OCI-M2 (cell line): ENCODE measurements around the gene TMEM178B.
"Not testable (repeated sequence)": the region's sequence is repeated elsewhere in the genome, so short reads cannot be mapped to it uniquely, and the experiment has no call there.

Experiments
- DNase-seq: peaks from one replicate; lab custom pipeline; 2025; ENCODE audit not compliant: unreplicated experiment; lab: John Stamatoyannopoulos, UW

The TMEM178B gene

DNA sequence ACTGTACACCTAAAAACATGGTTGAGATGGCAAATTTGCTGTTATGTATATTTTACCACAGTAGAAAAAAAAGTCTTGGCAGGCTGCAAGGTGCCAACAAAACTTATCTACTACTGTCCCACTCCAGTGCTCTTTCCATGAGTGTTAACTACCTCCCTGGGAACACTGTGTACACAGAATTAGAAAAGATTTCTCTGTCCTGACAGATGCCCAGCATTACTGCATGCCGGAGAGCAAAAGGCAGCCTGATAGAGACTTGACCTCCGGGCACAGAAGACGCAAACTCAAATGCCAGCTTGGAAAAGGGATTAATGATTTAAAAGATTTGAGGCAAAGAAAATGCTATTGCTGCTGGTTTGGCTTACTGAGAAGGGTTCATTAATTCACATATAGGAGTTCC, 228.8 kb downstream of the TMEM178B start:
- DNase-seq: no peak

DNA sequence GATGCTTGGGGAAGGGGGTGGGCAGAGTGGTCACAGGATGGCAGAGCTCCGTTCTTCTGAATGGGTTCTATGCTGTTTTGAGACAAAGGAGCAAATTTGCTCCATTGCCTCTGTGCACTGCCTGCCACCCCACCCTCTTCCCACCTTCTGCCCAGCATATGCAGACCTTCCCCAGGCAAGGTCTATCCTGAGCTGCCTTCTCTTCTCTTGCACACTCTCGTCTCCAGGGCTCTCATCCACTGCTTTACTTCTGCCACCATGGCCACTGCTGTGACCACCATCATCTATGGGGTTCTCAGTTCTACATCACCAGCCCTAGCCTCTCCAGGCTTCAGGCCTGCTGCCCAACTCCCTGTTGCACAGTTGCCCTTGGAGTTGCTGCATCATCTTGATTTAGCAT, 230.4 kb downstream of the TMEM178B start:
- DNase-seq: no peak

DNA sequence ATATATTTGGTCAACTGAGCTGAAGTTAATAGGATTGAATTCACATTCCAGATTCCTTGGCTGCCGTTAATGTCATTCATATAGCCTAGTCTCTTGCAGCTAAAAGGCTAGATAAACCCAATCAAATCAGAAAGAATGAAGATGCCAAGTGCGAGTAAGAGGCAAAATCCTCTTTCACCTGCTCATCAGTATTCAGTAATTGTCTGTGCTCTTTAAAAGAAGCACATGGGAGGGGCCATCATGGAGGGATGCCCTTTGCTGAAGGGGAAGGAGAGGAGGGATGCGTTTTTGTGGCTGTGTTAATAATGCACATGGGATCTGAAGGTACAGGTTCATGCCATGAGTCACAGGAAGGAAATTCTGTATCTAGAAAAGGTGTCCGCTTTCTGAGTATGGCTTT, 232.2 kb downstream of the TMEM178B start:
- no peak for DNase-seq

DNA sequence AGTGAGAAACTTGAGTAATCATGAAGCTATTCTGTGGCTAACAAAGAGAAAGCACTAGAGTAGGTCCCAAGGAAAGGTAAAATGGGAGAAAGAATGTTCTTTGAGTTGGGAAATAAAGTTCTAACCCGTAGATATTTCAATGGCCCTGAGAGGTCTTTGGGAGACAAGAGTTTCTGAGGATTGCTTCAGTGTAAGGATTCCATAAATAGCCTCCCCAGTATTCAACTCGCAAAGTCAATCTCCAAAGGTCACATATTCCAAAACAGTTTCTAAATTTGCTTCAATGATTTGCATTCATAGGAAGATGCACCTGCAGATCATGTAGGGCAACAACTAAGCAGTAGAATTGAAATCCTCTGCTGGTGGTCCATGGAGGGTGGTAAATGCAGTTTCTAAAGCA, 238.5 kb downstream of the TMEM178B start:
- DNase-seq: no peak

DNA sequence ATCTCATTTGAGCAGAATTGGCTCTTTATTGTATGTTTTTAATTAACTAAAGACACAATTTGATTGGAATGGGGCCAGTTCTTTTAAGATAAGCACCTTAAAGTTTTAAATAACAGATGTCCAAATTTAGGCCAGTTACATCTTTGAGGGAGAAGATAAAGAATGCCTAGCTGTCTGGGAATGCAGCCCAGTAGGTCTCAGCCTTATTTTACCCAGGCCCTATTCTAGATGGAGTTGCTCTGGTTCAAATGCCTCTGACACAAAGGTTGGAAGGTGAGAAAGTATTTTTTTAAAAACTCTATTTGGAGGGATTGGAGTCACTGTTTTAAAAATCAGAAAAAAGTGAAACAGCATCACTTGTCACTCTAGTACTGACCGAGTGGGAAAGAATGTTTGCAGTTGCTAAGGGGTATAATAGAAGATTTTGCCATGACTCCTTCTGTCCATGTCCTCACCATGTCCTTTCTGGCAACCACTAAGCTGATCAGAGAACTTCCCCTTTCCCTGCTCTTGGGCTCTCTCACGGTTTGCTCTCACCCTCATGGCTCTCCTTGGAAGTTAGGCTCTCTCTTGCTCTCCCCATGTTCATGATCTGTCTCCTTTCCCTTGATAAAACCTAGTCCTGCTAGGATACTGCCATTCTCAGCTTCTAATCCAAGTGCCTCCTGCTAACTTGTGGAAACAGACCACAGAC, 239.1 kb downstream of the TMEM178B start:
- no peak for DNase-seq

DNA sequence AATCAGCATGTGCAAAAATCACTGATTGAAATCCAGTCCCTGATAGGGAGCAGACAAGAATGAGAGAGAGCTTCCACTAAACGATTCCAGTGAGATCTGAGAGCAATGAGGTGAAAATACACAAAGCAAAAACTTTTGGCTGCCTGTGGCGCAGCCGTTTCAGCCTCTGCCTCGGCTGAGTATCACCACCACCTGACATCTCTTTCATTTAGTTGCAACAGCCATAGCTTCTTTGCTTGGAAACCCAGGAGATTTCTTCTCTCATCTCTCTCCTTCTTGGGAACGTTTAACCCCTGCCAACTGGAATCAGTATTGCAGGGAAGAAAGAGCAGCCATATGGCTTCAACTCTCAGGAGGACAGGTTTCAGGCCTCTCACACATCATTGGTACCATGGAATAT, 240.0 kb downstream of the TMEM178B start:
- no peak for DNase-seq

DNA sequence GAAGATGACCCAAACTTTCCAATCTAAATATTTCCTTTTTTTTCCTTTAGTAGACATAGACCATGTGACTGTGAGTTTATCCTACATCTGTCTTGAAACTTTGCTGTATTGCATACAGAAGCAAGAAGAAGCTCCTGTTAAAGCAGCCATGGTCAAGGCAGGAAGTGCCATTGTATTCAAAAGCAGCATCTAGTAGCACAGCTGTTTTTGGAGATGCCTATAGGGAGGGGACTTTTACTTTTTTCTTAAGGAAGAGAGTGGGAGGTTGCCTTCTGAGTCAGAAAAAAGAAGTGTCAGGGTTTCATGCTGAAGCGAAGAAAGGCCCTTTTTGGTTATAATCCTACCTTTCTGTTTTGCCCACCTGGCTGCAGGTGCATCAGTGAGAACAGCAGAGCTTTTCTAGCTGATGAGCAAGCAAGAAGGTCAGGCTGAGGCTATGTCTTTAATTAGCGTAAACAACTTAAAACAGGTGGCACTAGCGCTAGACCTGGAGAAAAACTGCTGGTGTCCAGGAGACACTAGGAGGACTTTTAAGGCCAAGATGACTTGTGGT, 243.2 kb downstream of the TMEM178B start:
- DNase-seq: no peak

DNA sequence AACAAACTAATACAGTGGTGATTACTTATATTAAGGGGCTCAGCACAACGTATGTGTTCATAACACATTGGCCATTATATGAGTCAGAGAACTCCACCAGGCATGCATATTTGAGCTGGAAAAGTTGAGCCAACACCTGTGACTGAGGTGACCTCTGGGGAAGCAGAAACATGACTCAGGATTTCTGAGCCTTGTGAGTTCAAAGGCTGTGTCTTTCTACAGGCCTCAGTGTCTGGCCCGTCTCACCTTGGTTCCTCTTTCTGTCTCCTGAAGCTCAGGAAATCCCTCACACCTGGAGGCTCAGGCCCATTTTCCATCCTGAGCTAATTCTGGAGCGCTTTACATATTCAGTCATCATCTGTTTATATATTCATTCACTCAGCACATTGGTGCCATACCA, 246.4 kb downstream of the TMEM178B start:
- no peak for DNase-seq

DNA sequence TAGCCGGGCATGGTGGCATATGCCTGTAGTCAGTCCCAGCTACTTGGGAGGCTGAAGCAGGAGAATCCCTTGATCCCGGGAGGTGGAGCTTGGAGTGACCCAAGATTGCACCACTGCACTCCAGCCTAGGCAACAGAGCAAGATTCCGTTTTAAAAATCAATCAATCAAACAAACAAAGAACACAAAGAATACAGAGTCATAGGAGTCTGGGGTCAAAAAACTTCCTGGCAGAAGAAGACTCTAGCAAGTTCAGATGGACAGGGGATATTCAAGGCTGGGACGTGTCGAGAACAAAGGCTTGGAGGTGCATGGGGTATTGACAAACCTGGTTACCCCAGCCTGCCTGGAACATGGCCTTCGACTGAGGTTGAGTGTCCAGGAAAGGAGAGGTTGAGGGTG, 248.5 kb downstream of the TMEM178B start:
- no peak for DNase-seq

DNA sequence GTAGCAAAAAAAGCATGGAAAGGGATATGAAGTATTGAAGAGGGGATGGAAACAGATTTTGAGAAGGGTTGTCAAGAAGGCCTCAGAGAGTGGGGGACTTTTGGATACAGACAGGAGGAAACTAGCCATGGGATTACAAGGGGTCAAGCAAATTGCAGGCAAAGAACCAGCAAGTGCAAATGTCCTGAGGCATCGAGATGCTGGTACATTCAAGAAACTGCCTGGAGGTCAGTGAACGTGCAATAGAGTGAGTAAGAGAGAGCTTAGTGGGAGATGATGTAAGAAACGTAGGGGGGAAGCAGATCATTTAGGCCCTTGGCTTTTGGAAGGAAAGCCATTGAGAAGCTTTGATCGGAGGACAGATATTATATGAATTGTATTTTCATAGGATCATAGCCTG, 250.0 kb downstream of the TMEM178B start:
- no peak for DNase-seq

DNA sequence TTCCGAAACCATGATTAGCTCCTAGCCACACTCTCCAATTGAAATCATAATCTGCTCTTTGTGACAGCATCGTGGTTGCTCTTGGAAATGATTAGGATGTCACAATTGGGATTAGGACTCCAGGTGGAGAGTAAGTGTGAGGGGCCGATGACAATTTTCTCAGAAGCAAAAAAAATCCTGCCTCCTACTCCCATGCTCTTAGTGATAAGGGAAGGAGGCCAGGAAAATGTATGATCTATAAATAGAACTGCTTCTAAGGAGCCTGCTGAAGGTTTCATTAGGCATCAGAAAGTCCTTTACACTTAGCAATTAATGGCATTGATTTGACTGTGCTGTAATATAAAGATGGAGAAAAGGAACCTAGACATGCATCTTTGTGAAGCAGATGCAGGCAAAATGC, 251.0 kb downstream of the TMEM178B start:
- DNase-seq: no peak

DNA sequence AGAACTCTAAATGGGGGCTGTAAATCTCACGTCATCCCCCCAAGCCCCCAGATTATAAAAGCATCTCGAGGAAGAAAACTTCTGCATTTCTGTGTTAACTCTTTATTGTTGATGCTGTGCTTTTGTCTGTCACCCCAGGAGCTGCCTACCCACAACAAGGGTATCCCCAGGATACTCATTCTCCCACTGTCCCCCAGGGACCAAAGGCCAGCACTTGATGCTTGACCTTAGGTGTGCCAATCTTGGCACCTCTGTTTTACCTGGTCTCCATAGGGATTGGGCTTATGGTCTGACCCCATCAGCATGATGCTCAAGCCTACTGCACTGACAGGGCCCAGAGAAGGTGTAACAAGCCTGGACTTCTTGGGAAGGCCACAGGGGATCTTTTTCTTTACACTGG, 251.4 kb downstream of the TMEM178B start:
- DNase-seq: no peak

DNA sequence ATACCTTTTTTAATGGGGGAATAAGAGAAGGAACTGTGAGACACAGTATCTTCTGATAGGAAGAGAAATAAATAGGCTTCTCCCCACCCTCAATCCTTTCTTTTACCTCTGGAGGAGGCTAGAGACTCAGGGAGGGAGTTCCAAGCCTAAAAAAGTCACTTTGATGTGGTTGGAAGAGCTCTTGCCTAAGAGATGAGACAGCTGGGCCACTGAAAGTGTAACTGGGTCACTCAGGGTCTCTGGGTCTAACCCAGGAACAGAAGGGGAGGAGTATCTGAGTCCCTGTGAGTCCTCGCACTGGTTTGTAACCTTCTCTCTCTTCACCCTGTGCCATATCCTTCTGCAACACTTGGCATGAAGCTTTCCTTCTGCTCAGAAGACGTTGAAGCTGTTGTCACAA, 254.4 kb downstream of the TMEM178B start:
- DNase-seq: no peak

DNA sequence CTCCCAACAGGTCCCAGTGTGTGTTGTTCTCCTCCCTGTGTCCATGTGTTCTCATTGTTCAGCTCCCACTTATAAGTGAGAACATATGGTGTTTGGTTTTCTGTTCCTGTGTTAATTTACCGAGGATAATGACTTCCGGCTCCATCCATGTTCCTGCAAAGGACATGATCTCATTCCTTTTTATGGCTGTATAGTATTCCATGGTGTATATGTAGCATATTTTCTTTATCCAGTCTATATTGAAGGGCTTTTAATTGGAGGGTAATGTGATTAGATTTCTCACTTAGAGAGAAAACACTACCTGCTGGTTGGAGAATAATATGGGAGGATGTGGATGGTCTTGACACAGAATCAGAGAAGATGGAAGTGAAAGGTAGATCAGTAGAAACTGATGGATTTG, 256.4 kb downstream of the TMEM178B start:
- not testable (repeated sequence) for DNase-seq

DNA sequence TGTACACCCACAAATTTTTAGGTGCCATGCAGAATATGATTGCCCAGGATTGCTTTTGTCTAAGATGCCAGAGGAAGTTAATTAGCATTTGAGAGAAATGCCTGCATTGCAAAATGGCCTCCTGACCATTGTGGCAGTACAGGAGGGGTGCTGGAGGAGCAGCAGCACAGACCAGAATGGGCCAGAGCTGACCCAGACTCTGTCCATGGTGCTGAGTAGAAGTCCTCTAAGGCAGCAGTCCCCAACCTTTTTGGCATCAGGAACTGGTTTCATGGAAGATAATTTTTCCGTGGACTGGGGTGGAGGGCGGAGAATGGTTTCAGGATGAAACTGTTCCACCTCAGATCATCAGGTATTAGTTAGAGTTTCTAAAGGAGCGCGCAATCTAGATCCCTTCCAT, 259.6 kb downstream of the TMEM178B start:
- no peak for DNase-seq

DNA sequence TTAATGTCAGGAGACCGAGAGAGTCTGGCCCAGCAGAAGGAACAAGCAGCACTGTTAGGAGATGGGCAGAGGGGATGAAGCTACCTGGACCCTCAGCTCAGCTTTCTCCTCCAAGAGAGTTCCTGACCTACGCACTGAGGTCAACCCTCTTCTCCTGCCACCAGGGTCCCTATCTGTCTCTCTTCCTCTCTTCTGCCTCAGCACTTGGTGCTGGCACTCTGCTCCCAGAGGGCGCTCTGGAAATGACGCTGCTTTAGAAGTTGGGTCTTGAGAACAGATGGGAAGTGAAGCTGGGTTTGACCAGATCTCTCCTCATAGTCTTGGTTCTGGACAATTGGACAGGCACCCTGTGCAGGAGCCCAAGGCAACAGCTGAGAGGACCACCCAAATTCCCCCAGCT, 261.3 kb downstream of the TMEM178B start:
- DNase-seq: no peak

DNA sequence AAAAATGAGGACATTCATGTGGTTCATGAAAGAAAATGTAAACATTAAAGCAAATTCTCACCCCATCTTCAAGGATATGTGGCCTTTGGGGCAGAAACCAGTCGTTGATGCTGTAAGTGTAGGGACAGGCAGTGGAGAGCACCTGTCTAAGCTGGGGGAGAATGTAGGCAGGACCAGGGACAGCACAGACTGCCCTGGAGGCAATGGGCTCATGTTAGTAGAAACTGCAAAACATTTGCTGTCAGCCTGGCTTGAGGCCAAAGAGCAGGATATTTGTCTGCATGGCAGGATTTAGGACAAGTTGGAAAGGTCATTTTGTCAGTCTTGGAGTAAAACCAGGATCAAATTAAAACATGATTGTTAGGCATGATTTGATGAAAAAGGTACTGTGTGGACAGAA, 265.7 kb downstream of the TMEM178B start:
- DNase-seq: no peak

DNA sequence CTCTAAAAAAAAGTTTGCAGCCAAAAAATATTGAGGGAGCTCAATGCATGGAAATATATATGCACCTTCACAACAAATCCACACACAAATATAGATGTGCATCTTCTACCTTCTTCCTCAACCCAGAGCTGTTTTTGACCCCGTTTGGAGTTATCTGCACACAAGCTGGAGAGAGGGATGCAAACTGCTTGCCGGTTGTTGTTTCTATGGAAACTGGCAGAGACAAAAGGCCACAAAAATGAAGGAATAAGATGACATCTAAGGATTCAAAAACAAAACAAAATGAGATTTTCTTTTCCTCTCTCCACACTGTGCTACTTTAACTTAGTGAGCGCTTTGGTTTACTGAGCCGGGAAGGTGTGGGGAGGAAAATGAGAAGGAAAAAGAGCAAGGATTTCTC, 267.1 kb downstream of the TMEM178B start:
- DNase-seq: no peak

DNA sequence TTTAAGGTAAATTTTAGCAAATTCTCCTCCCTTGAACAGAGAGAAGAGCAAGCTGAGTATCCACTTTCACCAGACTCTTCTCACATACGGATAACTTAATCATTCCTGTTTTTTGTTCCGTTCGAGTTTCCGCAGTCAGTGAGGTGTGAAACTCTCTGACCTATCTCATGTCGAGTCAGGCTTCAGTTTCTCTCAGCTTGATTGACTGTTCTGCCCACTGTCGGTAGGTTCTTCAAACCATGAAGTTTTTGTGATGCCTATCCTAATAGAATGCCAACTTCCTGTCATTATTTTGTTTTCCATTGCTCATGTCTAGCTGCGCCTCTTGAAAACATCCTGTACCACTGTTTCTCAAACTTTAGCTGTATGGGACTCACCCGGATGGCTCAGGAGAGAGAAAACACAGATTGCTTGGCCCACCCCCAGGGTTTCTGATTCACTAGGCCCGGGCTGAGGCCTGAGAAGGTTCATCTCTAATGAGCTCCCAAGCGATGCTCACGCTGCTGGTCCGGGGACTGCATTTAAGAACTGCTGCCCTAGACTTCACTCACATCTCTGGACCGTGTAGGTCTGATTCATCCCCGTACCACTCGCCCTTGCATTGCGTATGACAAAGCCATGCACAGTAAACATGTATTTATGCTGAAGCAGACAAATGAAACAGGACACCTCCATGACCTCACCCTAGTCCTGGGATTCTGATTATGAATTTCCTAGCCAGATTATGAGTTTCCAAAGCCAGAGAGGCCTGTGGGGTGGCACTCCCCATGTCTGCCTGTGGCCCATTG, 269.0 kb downstream of the TMEM178B start:
- DNase-seq: no peak

DNA sequence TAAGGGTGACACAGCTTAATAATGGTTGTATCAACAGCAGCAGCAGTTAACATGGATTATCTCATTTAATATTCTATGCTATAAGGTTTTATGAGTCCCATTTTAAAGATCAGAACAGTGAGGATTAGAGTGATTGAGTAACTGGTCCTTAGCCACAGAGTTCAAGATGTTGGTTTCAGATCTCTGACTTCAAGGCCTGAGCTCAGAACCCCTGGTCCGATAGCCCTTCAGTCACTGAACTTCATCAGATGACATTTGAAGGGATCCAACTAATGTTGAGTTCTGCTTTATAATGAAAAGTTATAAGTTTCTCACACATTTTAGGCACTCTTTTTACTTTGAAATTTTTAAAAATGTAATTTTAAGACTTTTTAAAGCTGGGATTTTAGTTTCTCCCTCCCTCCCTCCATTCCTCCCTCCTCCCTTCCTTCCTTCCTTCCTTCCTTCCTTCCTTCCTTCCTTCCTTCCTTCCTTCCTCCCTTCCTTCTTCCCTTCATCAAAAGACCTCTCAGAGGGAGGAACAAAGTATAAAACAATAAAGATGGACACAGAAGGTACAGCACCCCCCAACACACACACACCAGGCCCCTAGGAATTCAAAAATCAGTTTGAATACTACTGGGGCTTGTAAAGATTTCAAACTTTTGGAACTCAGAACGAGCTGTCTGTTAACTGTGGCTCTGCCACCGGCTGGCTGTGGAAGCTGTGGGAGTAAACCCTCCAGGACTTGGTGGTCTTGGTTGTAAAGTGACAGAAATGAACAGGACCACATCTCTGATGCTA, 270.5 kb downstream of the TMEM178B start:
- no peak for DNase-seq

DNA sequence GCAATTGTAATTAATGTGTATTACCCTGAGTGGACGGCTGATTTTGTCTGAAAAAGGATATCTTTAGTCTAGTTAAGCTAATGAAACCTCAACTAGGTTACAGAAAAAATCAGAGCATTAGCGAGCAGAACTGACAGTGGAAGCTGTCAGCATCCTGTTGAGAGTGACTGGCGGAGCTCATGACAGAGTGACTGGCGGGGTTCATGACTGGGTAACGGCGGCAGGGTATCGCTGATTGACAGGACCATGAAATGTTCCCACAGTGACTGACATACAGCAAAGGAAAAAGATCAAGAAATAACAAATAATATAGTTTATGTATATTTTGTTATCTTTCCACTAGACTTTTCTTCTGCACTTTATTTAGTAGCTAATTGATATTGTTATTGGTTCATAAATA, 274.9 kb downstream of the TMEM178B start:
- DNase-seq: no peak

DNA sequence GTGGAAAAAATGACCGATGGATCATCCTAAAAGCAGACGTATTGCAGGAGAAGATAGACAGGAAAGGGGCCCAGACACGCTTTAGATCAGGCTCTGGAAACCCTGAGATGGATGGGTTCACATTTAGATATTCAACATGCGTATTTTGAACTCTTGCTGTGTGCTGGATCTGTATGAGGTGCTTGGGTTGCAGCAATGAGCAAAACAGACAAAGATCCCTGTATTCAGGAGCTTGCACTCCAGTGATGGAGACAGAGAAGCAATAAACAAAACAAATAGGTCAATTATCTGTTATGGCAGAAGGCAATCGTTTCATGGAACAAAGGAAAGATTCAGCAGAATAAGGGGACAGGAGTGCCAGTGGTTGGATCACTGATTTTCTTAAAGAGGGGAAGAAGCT, 275.5 kb downstream of the TMEM178B start:
- DNase-seq: no peak
